Ishikawa (cell line): ENCODE data around the gene SZRD1.
"Not testable (repeated sequence)": the region's sequence is repeated elsewhere in the genome, so short reads cannot be mapped to it uniquely, and the experiment has no call there.

Experiments used
- EGR1 ChIP-seq: IDR thresholded peaks from 2 replicates; pipeline ENCODE4 v1.6.1; 2012
- EP300 ChIP-seq: IDR thresholded peaks from 2 replicates; pipeline ENCODE4 v1.6.1; 2012; ENCODE audit warnings: borderline replicate concordance
- MAX ChIP-seq: IDR thresholded peaks from 2 replicates; pipeline ENCODE4 v1.6.1; 2012
- NFIC ChIP-seq: IDR thresholded peaks from 2 replicates; pipeline ENCODE4 v1.6.1; 2012
- RAD21 ChIP-seq: IDR thresholded peaks from 2 replicates; pipeline ENCODE4 v1.6.1; 2012; ENCODE audit warnings: low read depth
- REST ChIP-seq: IDR thresholded peaks from 2 replicates; pipeline ENCODE4 v1.6.1; 2012; ENCODE audit warnings: low read depth, mild to moderate bottlenecking
- TAF1 ChIP-seq: IDR thresholded peaks from 2 replicates; pipeline ENCODE4 v1.6.1; 2012; ENCODE audit warnings: low read depth, mild to moderate bottlenecking
- TCF12 ChIP-seq: IDR thresholded peaks from 2 replicates; pipeline ENCODE4 v1.6.1; 2012; ENCODE audit warnings: low read depth
- TEAD4 ChIP-seq: IDR thresholded peaks from 2 replicates; pipeline ENCODE4 v1.6.1; 2012
- USF1 ChIP-seq: IDR thresholded peaks from 2 replicates; pipeline ENCODE4 v1.6.1; 2012
- YY1 ChIP-seq: IDR thresholded peaks from 2 replicates; pipeline ENCODE4 v1.6.1; 2012; ENCODE audit warnings: low read depth

DNA sequence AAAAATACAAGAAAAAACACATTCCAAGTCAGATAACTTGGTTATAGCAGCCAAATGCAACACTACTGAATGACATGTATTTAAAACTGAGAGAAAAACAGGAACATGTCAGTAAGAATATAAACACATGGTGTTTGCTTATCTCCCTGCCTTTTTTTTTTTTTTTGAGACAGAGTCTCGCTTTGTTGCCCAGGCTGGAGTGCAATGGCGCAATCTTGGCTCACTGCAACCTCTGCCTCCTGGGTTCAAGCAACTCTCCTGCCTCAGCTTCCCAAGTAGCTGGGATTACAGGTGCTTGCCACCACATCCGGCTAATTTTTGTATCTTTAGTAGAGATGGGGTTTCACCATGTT is 1.9 kb upstream of the SZRD1 start:
- TF ChIP-seq TEAD4, MAX, RAD21, YY1, EP300, TCF12, REST, EGR1, NFIC, TAF1, USF1: not testable (repeated sequence)
